HG02870 (cell line): Measurements from ENCODE around the gene CAMKMT.

ENCODE experiments used
- ATAC-seq: cut with Tn5 transposase; IDR thresholded peaks from one replicate; pipeline ENCODE4 v1.9.1; 2021; ENCODE audit warnings: mild to moderate bottlenecking, moderate library complexity; ENCODE audit not compliant: unreplicated experiment

The CAMKMT gene

GRCh38 chr2:44442019-44442418, 80.3 kb downstream of the CAMKMT start:
- ATAC-seq: no peak

DNA sequence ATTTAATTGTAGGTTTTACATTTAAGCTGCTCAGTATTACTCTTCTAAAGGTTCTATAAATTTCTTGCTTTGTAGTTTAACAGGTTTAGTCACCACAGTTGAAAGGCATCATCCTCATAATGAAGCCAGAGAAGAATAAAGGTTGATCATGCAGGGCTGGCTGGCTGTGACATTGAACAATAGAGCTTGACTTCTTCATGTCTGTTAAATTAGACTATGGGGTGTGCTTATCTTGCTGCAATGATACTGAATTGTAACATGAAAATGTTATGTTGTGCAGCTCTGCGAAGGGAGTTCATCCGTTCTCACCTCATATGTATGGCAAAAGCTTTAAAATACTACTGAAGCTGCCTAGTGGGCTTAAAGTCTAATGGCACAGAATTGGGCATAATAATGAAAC, 81.8 kb downstream of the CAMKMT start:
- no peak for ATAC-seq

- no peak for ATAC-seq
Measured at GRCh38 chr2:44444881-44445280, 83.1 kb downstream of the CAMKMT start.

DNA sequence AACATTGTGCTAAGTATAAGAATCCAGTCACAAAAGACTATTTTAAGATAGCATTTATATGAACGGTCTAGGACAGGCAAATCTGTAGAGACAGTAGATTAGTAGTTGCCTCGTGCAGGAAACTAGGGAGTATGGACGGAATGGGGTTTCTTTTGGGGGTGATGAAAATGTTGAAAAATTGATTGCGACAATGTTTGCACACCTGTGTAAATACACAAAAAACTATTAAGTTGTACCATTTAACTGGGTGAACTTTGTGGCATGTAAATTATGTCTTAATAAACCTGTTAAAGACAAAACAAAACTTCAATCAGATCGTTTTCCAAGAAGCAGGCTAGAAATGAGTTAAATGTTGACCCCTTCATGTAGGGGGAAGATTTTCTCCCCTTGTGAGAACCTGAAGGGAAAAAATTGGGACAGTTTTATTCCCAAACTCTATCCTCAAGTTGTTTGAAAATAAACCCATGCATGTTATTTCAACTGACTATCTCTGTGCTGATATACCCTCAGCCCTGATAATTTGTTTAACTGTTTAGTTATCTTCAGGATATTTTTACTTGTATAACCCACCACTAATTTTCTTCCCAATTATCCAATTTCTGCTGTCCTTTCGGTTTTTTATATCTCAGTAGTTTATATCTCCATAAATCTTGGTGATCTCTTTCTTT, 87.2 kb downstream of the CAMKMT start:
- ATAC-seq: no peak

DNA sequence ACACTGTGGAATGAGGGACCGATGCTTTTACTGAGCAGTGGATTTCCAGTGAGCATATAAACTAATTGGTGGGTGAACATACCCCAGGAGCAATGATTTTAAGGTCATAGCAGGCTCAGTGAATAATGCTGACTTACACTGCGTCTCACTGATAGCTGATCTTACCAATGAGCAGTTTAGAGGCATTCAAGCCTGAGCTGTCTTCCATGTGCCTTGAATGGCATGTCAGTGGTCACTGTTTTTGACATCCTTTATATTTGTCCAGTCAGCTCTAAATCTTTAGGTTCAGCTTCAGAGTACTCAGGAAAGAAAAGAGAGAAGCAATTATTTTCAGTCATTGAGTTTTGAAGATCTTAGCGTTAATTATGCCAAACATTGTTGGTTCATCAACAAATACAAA, 88.3 kb downstream of the CAMKMT start:
- ATAC-seq: no peak

- no peak for ATAC-seq
Measured at GRCh38 chr2:44450806-44451205, 89.1 kb downstream of the CAMKMT start.

- no peak for ATAC-seq
Measured at GRCh38 chr2:44452069-44452583, 90.4 kb downstream of the CAMKMT start.

- no peak for ATAC-seq
Measured at GRCh38 chr2:44453259-44453658, 91.5 kb downstream of the CAMKMT start.

GRCh38 chr2:44455877-44456276, 94.1 kb downstream of the CAMKMT start:
- no peak for ATAC-seq

DNA sequence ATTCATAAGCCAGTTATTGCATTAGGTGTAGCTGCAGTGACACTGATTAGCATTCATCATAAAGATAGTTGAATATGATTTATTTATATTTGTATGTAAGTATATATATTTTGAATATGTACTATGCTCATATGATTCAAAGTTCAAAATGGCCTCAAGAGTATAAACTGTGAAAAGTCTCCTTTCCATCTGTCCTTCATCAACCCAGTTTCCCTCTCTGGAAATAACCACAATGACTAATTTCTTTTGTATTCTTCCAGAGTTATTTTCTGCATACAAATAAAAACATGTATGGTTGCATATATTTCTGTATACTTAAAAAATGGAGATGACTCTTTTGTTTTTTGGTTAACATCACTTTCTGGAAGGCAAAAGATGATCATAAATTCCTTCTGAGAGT, 95.2 kb downstream of the CAMKMT start:
- ATAC-seq: no peak

- no peak for ATAC-seq
Measured at GRCh38 chr2:44459739-44460138, 98.0 kb downstream of the CAMKMT start.

DNA sequence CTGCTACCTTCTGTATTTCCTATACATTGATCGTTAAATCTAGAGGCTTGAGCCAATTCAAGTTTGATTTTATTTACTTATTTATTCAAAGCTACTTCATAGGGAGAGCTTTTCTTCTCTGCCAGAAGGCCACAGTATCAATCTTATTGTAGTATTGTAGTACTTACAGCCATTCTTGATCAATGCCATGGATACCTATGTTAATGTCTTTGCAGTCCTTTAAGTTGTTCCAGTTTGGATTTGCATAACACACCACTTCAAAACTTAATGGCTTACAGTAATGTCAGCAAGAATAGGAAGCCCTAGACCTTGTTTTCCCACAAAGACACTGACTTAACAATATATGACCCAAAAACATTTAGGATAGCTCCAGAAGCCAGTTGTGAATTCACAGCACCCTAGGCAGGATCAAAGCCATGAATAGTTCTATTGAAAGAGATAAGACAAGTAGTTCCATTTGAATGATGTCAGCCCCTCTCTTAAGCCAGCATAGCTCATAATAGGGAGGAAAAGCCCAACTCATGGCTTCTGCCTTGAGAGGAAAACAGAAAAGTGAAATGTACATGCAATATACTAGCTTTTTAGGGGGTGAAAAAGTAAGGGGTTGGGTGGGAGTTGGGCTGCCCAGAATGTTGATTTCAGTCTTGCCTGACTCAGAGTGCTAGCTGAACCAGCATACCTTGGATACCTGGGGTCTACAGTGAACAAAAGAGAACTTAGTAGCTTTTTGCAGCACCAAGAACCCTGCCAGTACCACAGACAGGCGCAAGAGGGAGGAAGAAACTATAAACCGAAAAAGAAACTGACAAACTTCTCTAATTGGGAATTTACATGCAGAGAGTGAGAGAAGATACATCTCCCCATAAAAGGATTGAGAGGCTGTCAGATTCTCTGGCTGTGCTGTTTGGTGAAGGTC, 101.4 kb downstream of the CAMKMT start:
- no peak for ATAC-seq

- no peak for ATAC-seq
Measured at GRCh38 chr2:44464437-44464836, 102.7 kb downstream of the CAMKMT start.

GRCh38 chr2:44470151-44470550, 108.4 kb downstream of the CAMKMT start:
- no peak for ATAC-seq

DNA sequence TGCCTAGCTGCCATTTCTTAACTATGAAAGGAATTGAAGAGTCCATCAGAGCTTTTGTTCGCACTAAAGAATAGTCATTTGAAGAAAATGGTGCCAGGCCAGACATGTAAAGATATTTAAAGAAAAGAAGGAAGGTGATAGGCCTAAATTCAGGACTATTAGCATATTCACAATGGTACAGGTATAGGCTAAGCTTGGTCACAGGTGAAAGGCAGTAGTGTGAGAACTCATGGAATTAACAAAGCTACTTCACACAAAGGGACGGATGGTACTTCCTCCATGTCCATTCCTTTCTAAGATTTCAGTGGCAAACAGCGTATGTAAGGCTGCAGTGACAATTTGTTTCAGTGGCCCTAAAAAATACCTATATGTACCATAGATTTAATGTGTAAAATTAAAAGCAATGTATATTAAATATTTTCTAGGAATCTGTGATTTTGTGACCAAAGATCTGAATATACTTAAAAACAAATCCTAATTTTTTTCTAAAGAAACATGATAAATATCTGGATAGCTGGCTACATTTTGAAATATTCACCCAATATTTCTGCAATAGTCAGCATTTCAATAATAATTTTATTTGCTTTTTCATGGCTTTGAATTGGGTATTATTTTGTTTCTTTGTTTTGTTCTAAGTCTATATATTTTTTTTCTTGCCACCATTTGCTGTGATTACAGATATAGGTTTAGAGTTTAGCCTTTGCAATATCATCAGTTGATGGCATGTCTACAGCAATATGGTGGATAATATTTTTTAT, 116.1 kb downstream of the CAMKMT start:
- no peak for ATAC-seq

GRCh38 chr2:44479127-44479887, 117.6 kb downstream of the CAMKMT start:
- peak; percentile 92 for ATAC-seq

DNA sequence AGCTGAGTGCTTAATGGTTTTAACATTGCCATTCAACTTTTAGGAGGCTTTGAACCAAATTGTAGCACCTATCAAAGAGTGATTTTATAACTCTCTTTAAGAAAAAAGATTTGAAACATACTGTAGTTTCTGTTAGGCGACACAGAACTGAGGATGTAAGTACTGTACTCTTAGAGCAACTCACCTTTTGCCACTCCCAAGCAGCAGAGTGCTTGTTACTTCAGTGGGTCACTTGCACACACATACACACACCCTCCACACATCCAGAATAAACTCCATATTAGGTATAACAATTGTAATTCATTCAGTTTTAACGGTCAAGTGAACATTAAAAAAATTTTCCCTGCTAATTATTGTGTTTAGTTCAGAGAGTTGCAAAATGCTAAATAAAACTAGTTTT, 118.3 kb downstream of the CAMKMT start:
- no peak for ATAC-seq

DNA sequence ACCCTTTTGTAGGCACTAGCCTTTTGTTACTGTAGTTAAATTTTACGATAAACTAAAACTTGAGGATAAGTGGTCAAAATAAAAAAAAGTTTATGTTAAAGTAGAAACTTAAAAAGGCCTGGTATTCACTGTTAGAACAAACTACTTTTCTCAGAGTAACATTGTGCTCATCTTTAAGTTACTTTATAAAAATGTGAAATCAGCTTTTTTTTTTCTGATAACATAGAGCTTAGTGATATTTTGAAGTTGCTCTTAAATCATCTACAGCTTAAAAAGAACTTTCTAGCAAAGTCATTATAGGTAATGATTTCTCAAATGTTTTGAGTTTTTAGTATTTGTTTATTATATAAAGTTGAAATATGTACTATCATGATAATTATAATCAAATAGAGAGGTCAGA, 125.3 kb downstream of the CAMKMT start:
- no peak for ATAC-seq

DNA sequence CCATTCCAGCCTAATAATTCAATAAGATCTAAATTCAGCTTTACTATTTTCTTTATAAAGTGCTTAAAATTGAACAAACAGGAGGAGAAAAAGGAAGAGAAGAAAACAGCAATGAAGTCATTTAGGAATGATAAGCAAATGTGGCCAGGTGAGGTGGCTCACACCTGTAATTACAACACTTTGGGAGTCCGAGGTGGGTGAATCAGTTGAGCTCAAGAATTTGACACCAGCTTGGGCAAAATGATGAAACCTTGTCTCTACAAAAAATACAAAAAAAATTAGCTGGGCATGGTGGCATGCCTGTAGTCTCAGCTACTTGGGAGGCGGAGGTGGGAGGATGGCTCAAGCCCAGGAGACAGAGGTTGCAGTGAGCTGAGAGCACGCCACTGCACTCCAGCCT, 129.0 kb downstream of the CAMKMT start:
- no peak for ATAC-seq

GRCh38 chr2:44494006-44494405, 132.3 kb downstream of the CAMKMT start:
- no peak for ATAC-seq

DNA sequence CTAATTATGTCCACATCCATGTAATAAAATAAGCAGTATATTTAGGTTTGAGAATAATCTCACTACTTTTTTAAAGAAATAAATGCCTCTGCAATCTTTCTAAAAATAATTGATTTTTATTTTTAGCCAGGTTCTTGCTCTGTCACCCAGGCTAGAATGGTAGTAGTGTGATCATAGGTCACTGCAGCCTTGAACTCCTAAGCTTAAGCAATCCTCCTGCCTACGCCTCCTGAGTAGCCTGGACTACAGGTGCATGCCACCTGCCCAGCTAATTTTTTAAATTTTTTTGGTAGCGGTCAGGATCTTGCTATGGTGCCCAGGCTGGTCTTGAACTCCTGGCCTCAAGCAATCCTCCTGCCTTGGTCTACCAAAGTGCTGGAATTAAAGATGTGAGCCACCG, 133.3 kb downstream of the CAMKMT start:
- ATAC-seq: no peak
